Urinary bladder (tissue), 4 donors: ENCODE measurements around the gene ATP2A2. TPM values are rescaled to one million over a fixed set of nuclear protein-coding genes. Genes with fewer than 3 reads are reported as not detected.
"Not testable (repeated sequence)": the region's sequence is repeated elsewhere in the genome, so short reads cannot be mapped to it uniquely, and the experiment has no call there.

Source experiments
- DNase-seq: peaks from one replicate; pipeline ENCODE4 v3.0.0-alpha.2; 2015; ENCODE audit errors: extremely low spot score
- H3K27ac ChIP-seq: one replicate; pipeline ENCODE4 v1.5.1; 2013; ENCODE audit warnings: low read depth, mild to moderate bottlenecking, moderate library complexity
- H3K36me3 ChIP-seq: one replicate; pipeline ENCODE4 v1.6.1; 2013; ENCODE audit warnings: mild to moderate bottlenecking, moderate library complexity; ENCODE audit not compliant: insufficient read depth
- H3K4me1 ChIP-seq: one replicate; pipeline ENCODE4 v1.6.1; 2013; ENCODE audit warnings: mild to moderate bottlenecking, moderate library complexity; ENCODE audit not compliant: insufficient read depth
- H3K4me3 ChIP-seq: one replicate; pipeline ENCODE4 v1.5.1; 2013; ENCODE audit warnings: low read depth, low read length
- WGBS: extraction: QIAGEN DNeasy Blood & Tissue Kit; methylation state at CpG from one replicate; pipeline ENCODE4 v1.1.7; 2013; 5-methylcytosine and 5-hydroxymethylcytosine counted together
- polyA plus RNA-seq: library from polyadenylated mRNA; stranded (reverse); fragments of 200-250 nt; gene quantifications from one replicate; pipeline ENCODE4 v1.2.3, GENCODE V29; 2013
- total RNA-seq: library from RNA; depleted of rRNA; stranded (reverse); fragments of >200 nt; gene quantifications from one replicate; pipeline ENCODE4 v1.2.3, GENCODE V29; 2014
- donor health status: healthy with polysubstance abuse.
- donor health status: healthy.

ATP2A2 gene
- total and polyA plus RNA-seq, 2 donors, result 138 to 173 TPM

GRCh38 chr12:110330544-110330943, 49.5 kb downstream of the ATP2A2 start:
- Histone ChIP-seq H3K4me1 (no peaks in the 10 kb centered on the region), H3K4me3 (no peak overlapping the region), H3K36me3 (peaks cover 14% of the 10 kb centered on the region), H3K27ac (no peak overlapping the region)
- no peak for DNase-seq

- H3K36me3 ChIP-seq, result peaks cover 12% of the 10 kb centered on the region
- H3K4me3 ChIP-seq, result no peak overlapping the region
- no peak for DNase-seq
- no peak overlapping the region for H3K27ac ChIP-seq
- no peaks in the 10 kb centered on the region for H3K4me1 ChIP-seq
These were observed 52.2 kb downstream of the ATP2A2 start for GRCh38 chr12:110333201-110333600.

- Histone ChIP-seq H3K4me1 (no peaks in the 10 kb centered on the region), H3K27ac (no peak overlapping the region), H3K36me3 (peaks cover 9% of the 10 kb centered on the region), H3K4me3 (no peak overlapping the region)
- no peak for DNase-seq
- WGBS, result 81% methylated on average over 4 of the region's 4 CpGs
These were observed 54.5 kb downstream of the ATP2A2 start for GRCh38 chr12:110335481-110336045.

- DNase-seq, result no peak
- no peak overlapping the region for H3K27ac ChIP-seq
- 88% methylated on average over 11 of the region's 11 CpGs for WGBS
These were observed 57.1 kb downstream of the ATP2A2 start for GRCh38 chr12:110337912-110338710.

GRCh38 chr12:110338754-110339153, 57.7 kb downstream of the ATP2A2 start:
- H3K4me3 ChIP-seq, result no peak overlapping the region
- 76% methylated on average over 3 of the region's 3 CpGs for WGBS
- no peaks in the 10 kb centered on the region for H3K4me1 ChIP-seq
- peak overlapping the region; percentile 27 for H3K27ac ChIP-seq
- peaks cover 13% of the 10 kb centered on the region for H3K36me3 ChIP-seq
- DNase-seq, result no peak

More at GRCh38 chr12:110337912-110338710, 57.1 kb downstream of the ATP2A2 start:
- no peaks in the 10 kb centered on the region for H3K4me1 ChIP-seq
- no peak overlapping the region for H3K4me3 ChIP-seq
- H3K36me3 ChIP-seq, result peaks cover 12% of the 10 kb centered on the region

- 63% methylated on average over 8 of the region's 8 CpGs for WGBS
- peaks cover 13% of the 10 kb centered on the region for H3K36me3 ChIP-seq
- H3K4me1 ChIP-seq, result no peaks in the 10 kb centered on the region
- no peak overlapping the region for H3K27ac ChIP-seq
- DNase-seq, result no peak
- H3K4me3 ChIP-seq, result no peak overlapping the region
These were observed 58.3 kb downstream of the ATP2A2 start for GRCh38 chr12:110339184-110339952.

GRCh38 chr12:110340261-110340660, 59.2 kb downstream of the ATP2A2 start:
- H3K36me3 ChIP-seq, result peaks cover 13% of the 10 kb centered on the region
- H3K4me1 ChIP-seq, H3K27ac ChIP-seq, DNase-seq, H3K4me3 ChIP-seq: not testable (repeated sequence)
- WGBS, result 94% methylated on average over 8 of the region's 8 CpGs

GRCh38 chr12:110340706-110341105, 59.7 kb downstream of the ATP2A2 start:
- Histone ChIP-seq H3K36me3 (peaks cover 13% of the 10 kb centered on the region), H3K4me3 (no peak overlapping the region), H3K27ac (no peak overlapping the region), H3K4me1 (no peaks in the 10 kb centered on the region)
- 89% methylated on average over 18 of the region's 18 CpGs for WGBS
- DNase-seq, result no peak

GRCh38 chr12:110342157-110342556, 61.1 kb downstream of the ATP2A2 start:
- DNase-seq, result no peak
- Histone ChIP-seq H3K4me1 (no peaks in the 10 kb centered on the region), H3K36me3 (peaks cover 13% of the 10 kb centered on the region), H3K4me3 (no peak overlapping the region), H3K27ac (no peak overlapping the region)
- WGBS, result 94% methylated on average over 15 of the region's 15 CpGs

- H3K36me3 ChIP-seq, result peaks cover 11% of the 10 kb centered on the region
- 89% methylated on average over 5 of the region's 5 CpGs for WGBS
- no peak overlapping the region for H3K4me3 ChIP-seq
- H3K27ac ChIP-seq, result no peak overlapping the region
- no peak for DNase-seq
- no peaks in the 10 kb centered on the region for H3K4me1 ChIP-seq
These were observed 62.1 kb downstream of the ATP2A2 start for GRCh38 chr12:110343114-110343513.

- Histone ChIP-seq H3K4me3 (no peak overlapping the region), H3K4me1 (no peaks in the 10 kb centered on the region), H3K36me3 (peaks cover 11% of the 10 kb centered on the region), H3K27ac (no peak overlapping the region)
- no peak for DNase-seq
- WGBS, result 87% methylated on average over 9 of the region's 9 CpGs
These were observed 62.9 kb downstream of the ATP2A2 start for GRCh38 chr12:110343736-110344555.

GRCh38 chr12:110344657-110345056, 63.6 kb downstream of the ATP2A2 start:
- WGBS, result 90% methylated on average over 11 of the region's 11 CpGs
- no peak for DNase-seq

GRCh38 chr12:110345176-110345661, 64.2 kb downstream of the ATP2A2 start:
- DNase-seq, result peak; percentile 78
- WGBS, result 81% methylated on average over 11 of the region's 11 CpGs
- Histone ChIP-seq H3K4me3 (no peak overlapping the region), H3K36me3 (peaks cover 11% of the 10 kb centered on the region), H3K27ac (peak overlapping the region; percentile 31), H3K4me1 (no peaks in the 10 kb centered on the region)

More at GRCh38 chr12:110344657-110345056, 63.6 kb downstream of the ATP2A2 start:
- Histone ChIP-seq H3K4me3 (no peak overlapping the region), H3K27ac (peak overlapping the region; percentile 28), H3K36me3 (peaks cover 11% of the 10 kb centered on the region), H3K4me1 (no peaks in the 10 kb centered on the region)
